GM12875 (cell line): ENCODE data around the gene SERAC1.
"Not testable (repeated sequence)": the region's sequence is repeated elsewhere in the genome, so short reads cannot be mapped to it uniquely, and the experiment has no call there.

ENCODE experiments used
- H3K4me3 ChIP-seq: one replicate; pipeline ENCODE4 v1.5.1; 2011; ENCODE audit warnings: low read depth, low read length, control low read depth
- CTCF ChIP-seq: IDR thresholded peaks from 2 replicates; pipeline ENCODE4 v1.5.1; 2011; ENCODE audit warnings: low read depth, mild to moderate bottlenecking, control low read depth, inconsistent platforms, low read length, moderate library complexity, borderline replicate concordance; ENCODE audit not compliant: insufficient read depth

SERAC1 gene

GRCh38 chr6:158158123-158158522 is 9.9 kb downstream of the SERAC1 start:
- H3K4me3 ChIP-seq = no peak overlapping the region
- TF ChIP-seq CTCF = no peak

- no peak for TF ChIP-seq CTCF
- H3K4me3 ChIP-seq = no peak overlapping the region
Measured at GRCh38 chr6:158157064-158157764, 10.8 kb downstream of the SERAC1 start.

GRCh38 chr6:158154816-158155215 is 13.2 kb downstream of the SERAC1 start:
- no peak for TF ChIP-seq CTCF

GRCh38 chr6:158153576-158153975 is 14.5 kb downstream of the SERAC1 start:
- TF ChIP-seq CTCF = no peak
- H3K4me3 ChIP-seq = no peak overlapping the region

More at GRCh38 chr6:158154816-158155215, 13.2 kb downstream of the SERAC1 start:
- H3K4me3 ChIP-seq = no peak overlapping the region

- no peak for TF ChIP-seq CTCF
- H3K4me3 ChIP-seq = no peak overlapping the region
Measured at GRCh38 chr6:158152659-158153058, 15.4 kb downstream of the SERAC1 start.

GRCh38 chr6:158152025-158152424 is 16.0 kb downstream of the SERAC1 start:
- not testable (repeated sequence) for H3K4me3 ChIP-seq

- TF ChIP-seq CTCF = no peak
- no peak overlapping the region for H3K4me3 ChIP-seq
Measured at GRCh38 chr6:158150701-158151100, 17.4 kb downstream of the SERAC1 start.
